ENCODE results near the gene HOXD10. TPM values are rescaled to one million over a fixed set of nuclear protein-coding genes. Genes with fewer than 3 reads are reported as not detected.

Gene HOXD10
- total RNA-seq, 5 donors from 2014 or later (not counting 1 experiment from before 2014, with no cell fraction given): not detected

DNA sequence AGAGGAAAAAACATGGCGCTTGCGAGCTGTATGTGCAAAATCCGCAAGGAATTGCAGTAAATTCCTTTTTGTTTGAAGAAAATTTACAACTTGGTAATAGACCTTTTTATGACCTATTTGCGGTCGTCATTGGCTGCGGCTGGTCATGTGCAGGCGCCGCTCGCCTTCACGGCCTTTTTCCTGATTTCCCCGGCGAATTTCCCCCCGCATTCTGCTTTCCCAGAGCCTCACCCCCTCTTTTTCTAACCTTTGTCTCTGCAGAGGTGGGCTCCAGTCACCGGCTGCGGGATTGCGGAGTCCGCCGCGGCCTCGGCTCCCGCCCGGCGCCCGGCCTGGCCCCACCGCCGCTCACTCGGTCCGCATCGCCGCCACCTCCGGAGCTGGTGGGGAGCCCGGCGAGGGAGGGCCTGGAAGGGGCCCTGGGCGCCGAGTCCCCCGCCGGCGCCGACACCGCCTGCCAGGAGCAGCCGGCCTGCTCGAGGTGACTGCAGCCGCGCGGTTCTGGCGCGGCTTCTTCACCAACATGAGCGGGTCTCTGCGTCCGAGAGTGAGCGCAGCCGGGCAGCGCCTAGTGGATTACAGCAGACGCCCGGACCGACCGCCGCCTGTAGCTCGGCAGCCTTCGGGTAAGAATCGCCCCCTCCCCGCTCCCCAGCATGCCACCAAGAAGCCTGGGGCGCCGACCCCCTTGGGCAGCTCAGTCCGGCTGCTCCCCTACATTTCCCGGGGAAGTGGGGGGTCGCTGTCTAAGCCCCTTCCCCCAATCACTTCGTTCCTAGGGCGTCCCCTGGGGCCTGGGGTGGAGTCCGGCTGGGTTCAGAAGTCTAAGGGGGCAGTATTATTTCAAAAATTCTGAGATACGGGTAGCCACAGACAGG is 20.0 kb downstream of the HOXD10 start:
- Histone ChIP-seq H3K27me3 (replicated peaks in 1 of 2; ENCODE audit: control insufficient read depth in 2 of 2, extremely low read depth in 1 of 2, insufficient read depth in 2 of 2, low read length in 1 of 2) (peaks cover 57 to 80% of the 10 kb centered on the region in 2 experiments), H3K9me3 (peaks cover 6% of the 10 kb centered on the region), H3K27ac (ENCODE audit: low read length) (no peak overlapping the region), H3K4me1 (ENCODE audit: control insufficient read depth in 1 of 2, extremely low read depth in 1 of 2, insufficient read depth in 2 of 2, low read length in 2 of 2) (peaks cover 7 to 45% of the 10 kb centered on the region in 2 experiments), H3K36me3 (ENCODE audit: control insufficient read depth in 2 of 2, extremely low read depth in 1 of 2, insufficient read depth in 1 of 2, low read length in 1 of 2) (no peaks in the 10 kb centered on the region), H3K4me3 (ENCODE audit: control insufficient read depth in 1 of 2, extremely low read depth in 1 of 2, low read length in 1 of 2) (peak overlapping the region in 1 of 2 donors; percentile 74)
- Mint-ChIP-seq H3K4me1 (peaks cover 36 to 51% (median 50%) of the 10 kb centered on the region in 3 donors), H3K9me3 (peaks cover 0 to 9% (median 4%) of the 10 kb centered on the region in 3 donors), H3K36me3 (no peaks in the 10 kb centered on the region), H3K4me3 (peak overlapping the region in 1 of 3 donors; percentile 69), H3K27me3 (peaks cover 80 to 91% of the 10 kb centered on the region in 2 donors), H3K27ac (no peak overlapping the region)
- CTCF ChIA-PET: interaction anchor here in 1 of 2 donors (0.6 kb wide), 2 partner anchors 57 to 1631 kb away, joined by 3 read pairs; no protein-coding TSS in a partner anchor
- DNase-seq (peak in 1 of 35 experiments; percentile 20), ATAC-seq (replicated peaks in 1 of 4) (no peak)
- 6% methylated on average over 59 of the region's 71 CpGs for WGBS (ENCODE audit: insufficient coverage)
- POLR2A ChIA-PET: no interaction called here

DNA sequence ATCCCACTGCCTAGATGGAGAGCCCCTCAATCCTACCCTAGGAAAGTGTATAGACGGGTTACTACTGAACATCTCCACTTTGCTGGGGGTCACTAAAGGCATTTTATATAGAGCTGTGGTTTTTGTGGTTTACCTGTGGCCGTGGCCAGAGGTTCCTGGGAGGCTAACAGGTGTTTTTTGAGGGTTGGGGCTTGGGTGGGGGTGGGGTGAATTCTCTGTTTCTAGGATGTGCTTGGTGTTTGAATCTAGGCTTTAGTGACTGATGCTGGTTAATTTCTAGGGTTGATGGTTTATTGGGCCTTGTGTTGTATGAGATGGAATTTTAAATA is 20.6 kb downstream of the HOXD10 start:
- Histone ChIP-seq H3K27ac (ENCODE audit: low read length) (no peak overlapping the region), H3K4me3 (ENCODE audit: control insufficient read depth in 1 of 2, extremely low read depth in 1 of 2, low read length in 1 of 2) (peak overlapping the region in 1 of 2 donors; percentile 74), H3K4me1 (ENCODE audit: control insufficient read depth in 1 of 2, extremely low read depth in 1 of 2, insufficient read depth in 2 of 2, low read length in 2 of 2) (peaks cover 7 to 45% of the 10 kb centered on the region in 2 experiments), H3K36me3 (ENCODE audit: control insufficient read depth in 2 of 2, extremely low read depth in 1 of 2, insufficient read depth in 1 of 2, low read length in 1 of 2) (no peaks in the 10 kb centered on the region), H3K9me3 (peaks cover 6% of the 10 kb centered on the region), H3K27me3 (replicated peaks in 1 of 2; ENCODE audit: control insufficient read depth in 2 of 2, extremely low read depth in 1 of 2, insufficient read depth in 2 of 2, low read length in 1 of 2) (peaks cover 53 to 82% of the 10 kb centered on the region in 2 experiments)
- H3K27me3 Mint-ChIP-seq: peaks cover 84 to 92% of the 10 kb centered on the region in 2 donors
- ChIA-PET POLR2A (no interaction called here), CTCF (interaction anchor here in 1 of 2 donors (0.6 kb wide), 2 partner anchors 57 to 1630 kb away, joined by 3 read pairs; no protein-coding TSS in a partner anchor)
- H3K36me3 Mint-ChIP-seq: no peaks in the 10 kb centered on the region
- peaks cover 33 to 49% (median 46%) of the 10 kb centered on the region in 3 donors for H3K4me1 Mint-ChIP-seq
- peaks cover 0 to 9% (median 4%) of the 10 kb centered on the region in 3 donors for H3K9me3 Mint-ChIP-seq
- WGBS (ENCODE audit: insufficient coverage): 0% methylated on average over 1 of the region's 2 CpGs
- no peak overlapping the region for H3K27ac Mint-ChIP-seq
- DNase-seq (no peak), ATAC-seq (replicated peaks in 1 of 4) (no peak)
- peak overlapping the region in 1 of 3 donors; percentile 69 for H3K4me3 Mint-ChIP-seq

DNA sequence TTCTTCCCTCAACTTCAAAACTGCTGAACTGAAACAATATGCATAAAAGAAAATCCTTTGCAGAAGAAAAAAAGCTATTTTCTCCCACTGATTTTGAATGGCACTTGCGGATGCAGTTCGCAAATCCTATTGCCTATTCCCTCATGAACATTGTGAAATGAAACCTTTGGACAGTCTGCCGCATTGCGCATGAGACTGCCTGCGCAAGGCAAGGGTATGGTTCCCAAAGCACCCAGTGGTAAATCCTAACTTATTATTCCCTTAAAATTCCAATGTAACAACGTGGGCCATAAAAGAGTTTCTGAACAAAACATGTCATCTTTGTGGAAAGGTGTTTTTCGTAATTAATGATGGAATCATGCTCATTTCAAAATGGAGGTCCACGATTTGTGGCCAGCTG is 21.3 kb downstream of the HOXD10 start:
- Histone ChIP-seq H3K9me3 (peaks cover 6% of the 10 kb centered on the region), H3K4me3 (ENCODE audit: control insufficient read depth in 1 of 2, extremely low read depth in 1 of 2, low read length in 1 of 2) (no peak overlapping the region), H3K27ac (ENCODE audit: low read length) (no peak overlapping the region), H3K4me1 (ENCODE audit: control insufficient read depth in 1 of 2, extremely low read depth in 1 of 2, insufficient read depth in 2 of 2, low read length in 2 of 2) (peaks cover 5 to 38% of the 10 kb centered on the region in 2 experiments), H3K27me3 (replicated peaks in 1 of 2; ENCODE audit: control insufficient read depth in 2 of 2, extremely low read depth in 1 of 2, insufficient read depth in 2 of 2, low read length in 1 of 2) (peaks cover 53 to 82% of the 10 kb centered on the region in 2 experiments), H3K36me3 (ENCODE audit: control insufficient read depth in 2 of 2, extremely low read depth in 1 of 2, insufficient read depth in 1 of 2, low read length in 1 of 2) (no peaks in the 10 kb centered on the region)
- DNase-seq (no peak), ATAC-seq (replicated peaks in 1 of 4) (no peak)
- POLR2A ChIA-PET: no interaction called here
- Mint-ChIP-seq H3K4me3 (peak overlapping the region in 1 of 3 donors; percentile 69), H3K4me1 (peaks cover 29 to 42% (median 42%) of the 10 kb centered on the region in 3 donors), H3K36me3 (no peaks in the 10 kb centered on the region), H3K27ac (no peak overlapping the region), H3K27me3 (peaks cover 81 to 92% of the 10 kb centered on the region in 2 donors), H3K9me3 (peaks cover 0 to 9% (median 4%) of the 10 kb centered on the region in 3 donors)
- 56% methylated on average over 3 of the region's 8 CpGs for WGBS (ENCODE audit: insufficient coverage)
- CTCF ChIA-PET: interaction anchor here (0.5 to 0.6 kb wide), 2 partner anchors 359 to 469 kb away, joined by 3 read pairs; no protein-coding TSS in a partner anchor

DNA sequence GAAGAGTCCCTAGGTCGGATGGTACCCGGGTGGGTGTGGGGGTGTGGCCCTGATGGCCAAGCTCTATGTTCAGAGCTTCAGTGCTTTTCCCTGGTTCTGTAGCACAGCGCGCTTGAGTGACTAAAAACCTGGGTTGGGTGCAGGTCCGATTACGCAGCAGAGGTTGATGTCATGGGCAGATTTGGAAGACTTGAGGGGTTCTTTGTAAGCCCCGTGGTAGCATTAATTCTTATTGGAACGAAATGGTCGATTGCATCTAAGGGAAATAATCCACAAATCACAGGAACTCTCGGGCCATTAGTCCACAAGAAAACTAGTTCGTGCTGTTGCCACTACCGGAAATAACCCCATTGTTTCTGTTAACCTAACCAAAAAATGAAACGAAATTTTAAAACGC is 21.9 kb downstream of the HOXD10 start:
- Mint-ChIP-seq H3K4me3 (peak overlapping the region in 1 of 3 donors; percentile 55), H3K27me3 (peaks cover 79 to 92% of the 10 kb centered on the region in 2 donors), H3K27ac (peak overlapping the region; percentile 26 to 52)

DNA sequence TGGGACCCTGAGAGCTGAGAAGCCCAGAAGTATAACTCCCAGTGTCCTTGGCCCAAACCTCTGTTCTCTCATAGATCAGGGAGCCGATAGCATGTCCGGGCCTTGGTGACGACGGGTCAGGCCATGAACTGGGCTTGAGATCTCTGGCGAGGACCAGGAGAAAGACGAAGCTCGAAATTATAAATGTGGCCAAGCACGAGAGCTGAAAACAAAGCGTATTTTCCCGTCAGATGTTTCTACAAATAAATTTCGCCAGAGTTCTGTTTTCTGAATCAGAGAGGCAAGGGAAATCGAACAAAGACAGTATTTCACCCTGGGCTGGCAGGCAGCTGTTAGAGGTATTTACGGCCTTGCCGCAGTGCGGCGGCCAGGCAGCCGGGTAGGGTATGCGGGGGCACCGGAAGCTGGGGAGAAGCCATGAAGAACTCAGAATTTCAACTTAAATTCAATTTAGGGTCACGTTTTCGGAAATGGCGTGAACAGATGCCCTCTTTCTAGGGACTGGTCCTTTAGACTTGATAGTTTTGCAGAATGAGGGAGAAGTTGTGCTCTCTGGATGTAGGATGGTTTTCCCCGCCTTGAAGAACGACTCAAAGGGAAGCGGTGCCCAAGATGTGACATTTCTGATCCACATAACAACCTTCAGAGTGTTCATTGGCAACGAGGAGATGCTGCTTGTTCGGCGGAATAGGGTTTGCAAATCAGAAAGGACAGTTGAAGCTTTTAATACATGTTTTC is 22.5 kb downstream of the HOXD10 start:
- peak overlapping the region in 1 of 2 donors; percentile 31 for H3K27ac Mint-ChIP-seq
- WGBS (ENCODE audit: insufficient coverage): 15% methylated on average over 23 of the region's 28 CpGs
- H3K27me3 Mint-ChIP-seq: peaks cover 79 to 92% of the 10 kb centered on the region in 2 donors
- peak overlapping the region in 1 of 2 donors; percentile 30 for H3K4me3 ChIP-seq (ENCODE audit: control insufficient read depth in 1 of 2, extremely low read depth in 1 of 2, low read length in 1 of 2)
- DNase-seq (no peak), ATAC-seq (replicated peaks in 1 of 4) (no peak)
- H3K9me3 Mint-ChIP-seq: peaks cover 0 to 9% (median 4%) of the 10 kb centered on the region in 3 donors
- ChIA-PET POLR2A (interaction anchor here in 1 of 2 donors (0.6 kb wide), 1 partner anchor 446 kb away, joined by 4 read pairs; no protein-coding TSS in a partner anchor), CTCF (interaction anchor here (0.7 to 3.7 kb wide), 7 partner anchors 16 to 498 kb away, joined by 3 to 31 read pairs (median 4); no protein-coding TSS in a partner anchor)
- H3K36me3 Mint-ChIP-seq: no peaks in the 10 kb centered on the region
- H3K4me1 ChIP-seq (ENCODE audit: control insufficient read depth in 1 of 2, extremely low read depth in 1 of 2, insufficient read depth in 2 of 2, low read length in 2 of 2): peaks cover 5 to 38% of the 10 kb centered on the region in 2 experiments
- no peaks in the 10 kb centered on the region for H3K36me3 ChIP-seq (ENCODE audit: control insufficient read depth in 2 of 2, extremely low read depth in 1 of 2, insufficient read depth in 1 of 2, low read length in 1 of 2)
- no peak overlapping the region for H3K27ac ChIP-seq (ENCODE audit: low read length)
- peaks cover 47 to 81% of the 10 kb centered on the region in 2 experiments for H3K27me3 ChIP-seq (replicated peaks in 1 of 2; ENCODE audit: control insufficient read depth in 2 of 2, extremely low read depth in 1 of 2, insufficient read depth in 2 of 2, low read length in 1 of 2)
- H3K9me3 ChIP-seq: peaks cover 6% of the 10 kb centered on the region
- H3K4me3 Mint-ChIP-seq: peak overlapping the region in 2 of 3 donors; percentile 21 to 55
- H3K4me1 Mint-ChIP-seq: peaks cover 29 to 42% (median 40%) of the 10 kb centered on the region in 3 donors

More for the DNA sequence above, 21.9 kb downstream of the HOXD10 start:
- ChIA-PET POLR2A (no interaction called here), CTCF (interaction anchor here (0.5 to 3.7 kb wide), 3 partner anchors 183 to 359 kb away, joined by 3 to 31 read pairs (median 3); no protein-coding TSS in a partner anchor)
- H3K4me1 Mint-ChIP-seq: peaks cover 29 to 42% (median 40%) of the 10 kb centered on the region in 3 donors
- H3K4me3 ChIP-seq (ENCODE audit: control insufficient read depth in 1 of 2, extremely low read depth in 1 of 2, low read length in 1 of 2): peak overlapping the region in 1 of 2 donors; percentile 30
- H3K9me3 ChIP-seq: peaks cover 6% of the 10 kb centered on the region
- no peaks in the 10 kb centered on the region for H3K36me3 Mint-ChIP-seq
- peaks cover 5 to 38% of the 10 kb centered on the region in 2 experiments for H3K4me1 ChIP-seq (ENCODE audit: control insufficient read depth in 1 of 2, extremely low read depth in 1 of 2, insufficient read depth in 2 of 2, low read length in 2 of 2)
- ATAC-seq (replicated peaks in 1 of 4): no peak
- WGBS (ENCODE audit: insufficient coverage): 12% methylated on average over 10 of the region's 14 CpGs
- no peak for DNase-seq
- no peak overlapping the region for H3K27ac ChIP-seq (ENCODE audit: low read length)
- no peaks in the 10 kb centered on the region for H3K36me3 ChIP-seq (ENCODE audit: control insufficient read depth in 2 of 2, extremely low read depth in 1 of 2, insufficient read depth in 1 of 2, low read length in 1 of 2)
- H3K9me3 Mint-ChIP-seq: peaks cover 0 to 9% (median 4%) of the 10 kb centered on the region in 3 donors
- peaks cover 49 to 82% of the 10 kb centered on the region in 2 experiments for H3K27me3 ChIP-seq (replicated peaks in 1 of 2; ENCODE audit: control insufficient read depth in 2 of 2, extremely low read depth in 1 of 2, insufficient read depth in 2 of 2, low read length in 1 of 2)

Data from T-cell (primary cell).